NCI-H2196 treated with DMSO at 0.1 percent for 48 hours (cell line): Measurements from ENCODE around the gene SMC3.

Experiments
- DNase-seq: peaks from one replicate; lab custom pipeline; 2025; ENCODE audit not compliant: unreplicated experiment; lab: John Stamatoyannopoulos, UW

The SMC3 gene

DNA sequence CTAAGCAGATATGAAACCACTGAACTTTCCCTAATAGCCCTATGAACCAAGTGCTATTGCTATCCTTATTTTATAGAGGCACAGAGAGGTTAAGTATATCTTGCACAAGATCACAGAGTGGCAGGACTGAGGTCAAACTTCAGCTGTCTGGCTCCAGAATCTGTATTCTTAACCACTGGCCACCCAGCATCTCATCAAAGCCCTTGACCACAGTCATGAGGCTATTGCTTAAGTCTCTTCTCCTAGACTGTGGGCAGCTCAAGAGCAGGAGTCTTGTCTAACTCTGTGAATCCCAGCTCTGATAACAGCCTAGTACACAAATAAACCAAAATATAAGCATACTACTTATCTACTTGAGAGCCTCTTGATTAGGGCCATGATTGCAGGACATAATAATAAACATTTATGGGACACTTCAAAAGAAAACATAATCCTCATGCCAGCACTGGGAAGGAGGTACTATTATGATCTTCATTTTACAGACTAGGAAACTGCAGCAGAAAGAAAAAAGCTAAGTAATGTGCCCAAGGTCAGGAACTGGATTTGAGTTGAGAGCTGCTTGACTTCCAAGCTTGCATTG, 22.4 kb upstream of the SMC3 start:
- no peak for DNase-seq

DNA sequence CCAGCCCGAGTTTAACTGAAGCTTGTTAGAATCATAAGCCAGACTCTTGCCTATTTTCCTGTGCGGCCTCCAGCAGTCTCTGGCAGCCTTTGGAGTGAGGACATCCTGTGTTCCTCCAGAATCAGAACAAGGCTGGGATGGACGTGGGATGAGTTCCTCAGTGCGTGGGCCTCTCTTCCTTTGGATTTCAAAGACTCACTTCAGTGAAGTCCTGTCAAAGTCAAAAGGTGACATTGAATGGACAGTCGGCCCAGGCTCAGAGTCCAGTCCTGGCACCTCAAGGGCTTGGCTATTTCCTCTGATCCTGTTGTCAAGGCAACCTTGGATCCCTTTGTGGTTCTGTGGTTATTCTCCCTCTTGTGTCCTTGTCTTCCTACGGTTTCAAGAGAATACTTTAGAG, 21.4 kb upstream of the SMC3 start:
- DNase-seq, result no peak

DNA sequence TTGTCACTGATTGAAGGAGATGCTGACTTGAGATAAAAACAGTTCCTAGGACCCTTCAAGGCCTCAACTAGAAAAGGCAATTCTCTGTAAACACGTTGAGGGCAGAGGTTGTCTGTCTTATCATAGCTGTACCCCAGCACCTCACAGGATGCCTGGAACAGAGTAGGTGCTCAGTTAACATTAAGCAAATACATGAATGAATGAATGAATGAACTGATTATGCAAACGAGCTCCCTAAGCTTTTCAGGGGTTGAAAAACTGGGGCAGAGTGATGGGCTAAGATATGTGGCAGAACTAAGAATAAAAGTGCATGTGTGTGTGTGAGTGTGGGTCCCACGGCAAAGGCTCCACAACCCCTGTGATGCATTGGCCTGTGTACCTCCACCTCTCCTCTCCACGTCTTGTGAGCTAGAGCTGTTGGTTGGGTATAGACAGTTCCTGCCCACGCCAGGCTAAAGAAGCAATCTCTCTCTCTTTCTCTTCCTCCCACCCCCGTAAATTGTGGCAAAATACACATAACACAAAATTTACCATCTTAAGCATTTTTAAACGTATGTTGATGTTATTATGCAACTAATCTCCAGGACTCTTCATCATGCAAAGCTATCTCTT, 20.9 kb upstream of the SMC3 start:
- no peak for DNase-seq

DNA sequence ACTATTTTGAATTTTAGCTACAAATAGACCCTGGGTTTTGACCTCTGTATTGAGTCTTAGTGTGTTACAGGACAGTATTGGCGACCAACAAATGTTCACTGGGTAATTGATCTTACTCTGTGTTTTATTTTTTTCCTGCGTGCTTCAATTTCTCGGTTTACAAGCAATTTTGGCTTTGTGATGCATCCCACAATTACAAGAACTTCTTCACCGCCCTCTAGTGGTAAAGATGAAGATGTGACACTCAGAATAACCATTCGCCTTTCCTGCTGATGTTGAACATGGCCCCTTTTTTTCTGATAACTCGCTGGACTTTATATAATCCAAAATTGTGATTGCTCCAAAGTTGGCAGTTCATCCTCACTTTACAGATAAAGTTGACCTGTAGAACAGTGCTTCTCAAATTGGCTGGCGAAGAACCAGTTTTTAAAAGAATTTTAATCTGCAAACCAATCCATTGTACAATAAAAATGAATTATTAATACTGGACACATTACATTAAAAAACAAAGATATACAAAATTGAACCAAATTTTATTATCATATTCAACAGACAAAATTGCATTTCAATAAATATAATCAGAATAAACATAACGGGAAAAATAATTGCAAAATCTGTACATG, 20.2 kb upstream of the SMC3 start:
- DNase-seq, result peak; percentile 9

DNA sequence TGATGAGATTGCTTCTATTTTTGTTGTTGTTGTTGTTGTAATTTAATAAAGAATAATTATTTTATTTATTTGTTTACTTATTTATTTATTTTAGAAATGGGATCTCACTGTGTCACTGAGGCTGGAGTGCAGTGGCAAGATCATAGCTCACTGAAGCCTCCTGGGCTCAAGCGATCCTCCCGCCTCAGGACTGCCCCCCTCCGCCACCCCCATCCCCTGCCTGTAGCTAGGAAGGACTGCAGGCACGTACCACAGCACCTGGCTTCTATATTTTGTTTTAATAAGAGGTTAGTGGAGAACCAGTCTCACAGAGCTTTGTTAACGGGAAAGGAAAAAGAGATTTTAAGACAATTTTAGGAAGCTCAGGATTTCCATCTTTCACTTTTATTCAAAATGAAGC, 19.5 kb upstream of the SMC3 start:
- no peak for DNase-seq

DNA sequence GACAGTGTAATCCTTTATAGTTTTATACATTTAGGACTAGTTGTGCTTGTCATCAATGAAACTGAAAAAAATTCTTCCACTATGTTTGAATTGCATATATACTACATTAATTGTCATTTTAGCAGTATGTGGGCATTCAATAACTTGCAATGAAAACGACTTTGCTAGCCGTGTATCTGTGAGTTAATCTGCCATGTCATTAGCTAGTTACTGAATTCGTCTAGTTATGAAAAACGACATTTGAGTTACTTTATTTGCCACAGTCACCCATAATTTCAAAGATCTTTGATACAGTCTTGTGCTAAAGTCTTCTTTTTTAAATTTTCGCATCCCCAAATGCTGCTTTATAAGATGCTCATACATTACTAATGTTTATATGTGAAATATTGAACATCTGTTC, 18.3 kb upstream of the SMC3 start:
- no peak for DNase-seq

DNA sequence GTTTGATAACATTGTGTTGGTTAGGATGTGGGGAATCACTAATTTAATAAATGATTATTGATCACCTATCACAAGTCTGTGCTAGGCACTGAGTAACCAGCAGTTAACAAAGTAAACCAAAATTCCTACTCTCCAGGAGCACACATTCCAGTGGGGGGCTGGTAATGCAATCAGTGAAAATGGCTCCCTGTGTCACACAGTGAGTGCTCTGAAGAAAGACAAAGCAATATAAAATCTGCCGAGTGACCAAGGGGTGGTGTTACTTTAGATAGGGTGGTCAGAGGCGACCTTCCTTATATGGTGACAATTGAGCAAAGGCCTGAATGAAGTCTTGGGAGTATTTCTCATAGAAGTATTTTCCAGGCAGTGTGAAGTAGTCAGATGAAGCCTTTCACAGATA, 13.6 kb upstream of the SMC3 start:
- DNase-seq, result no peak

DNA sequence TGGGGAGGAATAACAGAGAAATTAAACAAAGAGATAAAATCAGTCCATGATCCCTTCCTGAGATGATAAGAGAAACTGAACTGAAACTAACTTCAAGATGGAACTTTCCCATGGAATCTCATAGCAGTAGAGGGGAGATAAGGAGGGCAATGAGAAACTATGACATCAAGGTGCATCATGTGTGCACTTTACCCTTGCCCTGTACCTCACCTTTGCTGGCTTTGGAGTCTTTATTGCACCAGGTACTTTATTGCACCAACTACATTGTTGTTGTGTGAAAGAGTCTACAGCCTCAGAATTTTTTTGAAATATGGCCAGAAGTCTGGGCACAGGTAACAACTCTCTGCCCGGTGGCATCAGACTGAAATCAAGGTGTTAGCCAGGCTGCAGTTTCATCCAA, 11.2 kb upstream of the SMC3 start:
- no peak for DNase-seq

DNA sequence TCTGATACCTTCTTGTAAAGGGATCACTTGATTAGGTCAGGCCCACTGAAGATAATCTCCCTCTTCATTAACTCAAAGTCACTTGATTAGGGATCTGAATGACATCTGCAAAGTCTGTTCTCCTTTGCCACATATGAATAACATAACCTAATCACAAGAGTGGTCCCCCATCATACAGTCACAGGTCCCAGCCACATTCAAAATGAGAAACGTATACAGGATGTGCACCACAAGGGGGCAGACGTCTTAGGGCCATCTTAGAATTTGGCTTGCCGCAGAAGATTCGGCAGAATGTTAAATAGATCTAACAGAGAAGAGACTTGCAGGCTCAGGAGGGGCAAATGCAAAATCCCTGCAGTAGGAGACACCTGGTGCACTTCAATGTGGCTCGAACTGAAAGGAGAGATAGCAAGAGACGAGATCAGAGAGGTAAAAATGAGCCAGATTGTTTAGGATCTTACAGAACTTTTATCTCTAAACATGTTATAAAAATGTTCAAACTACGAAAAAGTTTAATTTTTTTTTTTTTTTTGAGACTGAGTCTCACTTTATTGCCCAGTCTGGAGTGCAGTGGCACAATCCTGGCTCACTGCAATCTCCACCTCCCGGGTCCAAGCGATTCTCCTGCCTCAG, 10.4 kb upstream of the SMC3 start:
- DNase-seq, result no peak

DNA sequence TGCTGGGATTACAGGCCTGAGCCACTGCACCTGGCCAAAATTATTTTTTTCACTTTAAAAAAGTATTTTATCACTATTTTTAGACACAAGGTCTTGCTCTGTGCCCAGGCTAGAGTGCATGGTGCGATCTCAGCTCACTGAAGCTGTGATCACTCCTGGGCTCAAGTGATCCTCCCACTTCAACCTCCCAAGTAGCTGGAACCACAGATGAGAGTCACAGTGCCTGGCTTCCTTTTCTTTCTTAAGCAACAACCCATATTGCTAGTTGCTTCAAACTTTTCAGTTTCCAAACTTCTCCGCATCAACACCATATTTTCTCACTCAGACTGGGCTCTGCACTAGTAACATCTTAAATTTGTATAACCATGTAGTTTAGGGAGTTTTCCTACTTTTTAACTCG, 9.5 kb upstream of the SMC3 start:
- no peak for DNase-seq

DNA sequence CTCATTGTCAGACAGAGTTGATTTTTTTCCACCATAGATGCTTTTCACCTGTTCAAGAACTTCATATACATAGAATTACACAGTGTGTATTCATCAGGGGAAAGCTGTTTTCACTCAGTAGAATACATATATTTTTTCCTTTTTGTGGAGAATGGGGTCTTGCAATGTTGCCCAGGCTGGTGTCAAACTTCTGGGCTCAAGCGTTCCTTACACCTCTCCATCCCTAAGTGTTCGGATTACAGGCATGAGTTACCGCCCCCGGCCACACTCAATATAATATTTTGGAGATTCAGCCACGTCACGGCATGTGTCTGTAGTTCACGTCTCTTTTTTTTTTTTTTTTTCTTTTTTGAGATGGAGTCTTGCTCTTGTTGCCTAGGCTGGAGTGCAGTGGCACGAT, 7.5 kb upstream of the SMC3 start:
- DNase-seq, result no peak

DNA sequence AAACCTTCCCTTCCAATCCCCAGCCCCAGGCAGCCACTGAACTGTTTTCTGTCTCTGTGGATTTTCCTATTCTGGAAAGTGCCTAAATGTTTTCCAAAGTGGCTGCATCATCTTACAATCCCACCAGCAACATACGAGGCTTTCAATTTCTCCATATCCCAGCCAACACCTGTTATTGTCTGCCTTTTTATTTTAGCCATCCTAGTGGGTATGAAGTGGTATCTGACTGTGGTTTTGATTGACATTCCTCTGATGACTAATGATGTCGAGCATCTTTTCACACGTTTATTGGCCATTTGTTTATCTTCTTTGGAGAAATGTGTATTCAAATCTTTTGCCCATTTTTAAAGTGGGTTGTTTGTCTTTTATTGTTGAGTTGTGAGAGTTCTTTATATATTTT, 6.2 kb upstream of the SMC3 start:
- DNase-seq, result no peak

DNA sequence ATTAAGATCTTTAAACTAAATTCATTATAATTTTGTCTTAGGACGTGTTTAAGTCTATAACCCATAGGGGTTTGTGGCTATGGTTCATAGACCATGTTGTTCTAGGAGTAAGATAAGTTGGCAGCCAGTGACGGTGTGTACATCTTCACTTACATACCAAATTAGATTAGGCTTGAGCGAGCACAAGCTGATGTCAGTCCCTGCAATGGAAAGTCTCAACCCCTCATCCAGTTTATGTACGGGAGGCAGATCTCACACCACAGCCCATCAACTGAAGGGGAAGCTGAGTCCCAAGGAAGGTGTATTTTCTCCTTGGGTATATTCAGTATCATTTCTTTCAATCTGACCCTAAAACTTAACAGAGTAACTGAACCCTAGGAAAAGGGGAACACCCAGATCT, 5.1 kb upstream of the SMC3 start:
- no peak for DNase-seq

DNA sequence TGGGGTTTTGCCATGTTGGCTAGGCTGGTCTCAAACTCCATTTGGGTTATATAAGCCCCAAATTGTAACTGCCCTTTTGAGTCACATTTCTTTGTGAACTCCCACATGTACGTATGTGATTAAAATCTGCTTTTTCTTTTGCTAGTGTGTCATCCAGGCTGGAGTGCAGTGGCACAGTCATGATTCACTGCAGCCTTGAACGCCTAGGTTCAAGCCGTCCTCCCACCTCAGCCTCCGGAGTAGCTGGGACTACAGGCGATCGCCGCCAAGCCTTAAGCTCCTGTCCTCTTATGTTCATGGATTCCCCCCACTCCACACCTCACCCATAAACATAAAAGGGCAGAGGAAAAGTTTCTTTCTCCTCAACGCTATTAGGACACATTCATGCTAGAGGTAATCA, 4.4 kb upstream of the SMC3 start:
- no peak for DNase-seq

DNA sequence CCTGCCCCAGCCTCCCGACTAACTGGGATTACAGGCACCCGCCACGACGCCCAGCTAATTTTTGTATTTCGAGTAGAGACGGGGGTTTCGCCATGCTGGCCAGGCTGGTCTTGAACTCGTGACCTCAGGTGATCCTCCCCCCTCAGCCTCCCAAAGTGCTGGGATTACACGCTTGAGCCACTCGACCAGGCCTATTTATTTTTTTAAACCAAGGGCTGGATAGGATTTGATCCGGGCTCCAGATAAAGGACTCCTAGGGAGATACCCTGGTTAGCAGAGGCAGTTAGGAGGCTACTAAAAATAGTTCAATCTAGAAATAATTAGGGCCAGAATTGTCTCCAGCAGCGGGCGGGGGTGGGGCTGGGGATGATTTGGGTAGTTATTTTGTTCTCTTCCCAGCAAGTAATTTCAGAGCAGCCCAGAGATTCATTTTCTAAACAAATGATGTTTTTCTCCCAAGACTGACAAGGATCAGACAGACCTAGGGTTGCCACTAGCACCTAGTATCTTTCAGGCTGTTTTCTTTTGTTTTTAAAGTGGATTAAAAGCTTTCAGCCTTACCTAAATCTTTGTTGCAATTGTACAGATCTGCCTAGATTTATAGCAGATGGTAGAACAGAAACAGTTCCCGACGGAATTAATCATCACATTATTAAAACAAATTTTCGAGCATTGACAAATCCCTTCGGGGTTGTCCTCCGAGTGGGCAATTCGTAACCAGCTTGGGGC, 859 bp upstream of the SMC3 start:
- DNase-seq, result no peak

DNA sequence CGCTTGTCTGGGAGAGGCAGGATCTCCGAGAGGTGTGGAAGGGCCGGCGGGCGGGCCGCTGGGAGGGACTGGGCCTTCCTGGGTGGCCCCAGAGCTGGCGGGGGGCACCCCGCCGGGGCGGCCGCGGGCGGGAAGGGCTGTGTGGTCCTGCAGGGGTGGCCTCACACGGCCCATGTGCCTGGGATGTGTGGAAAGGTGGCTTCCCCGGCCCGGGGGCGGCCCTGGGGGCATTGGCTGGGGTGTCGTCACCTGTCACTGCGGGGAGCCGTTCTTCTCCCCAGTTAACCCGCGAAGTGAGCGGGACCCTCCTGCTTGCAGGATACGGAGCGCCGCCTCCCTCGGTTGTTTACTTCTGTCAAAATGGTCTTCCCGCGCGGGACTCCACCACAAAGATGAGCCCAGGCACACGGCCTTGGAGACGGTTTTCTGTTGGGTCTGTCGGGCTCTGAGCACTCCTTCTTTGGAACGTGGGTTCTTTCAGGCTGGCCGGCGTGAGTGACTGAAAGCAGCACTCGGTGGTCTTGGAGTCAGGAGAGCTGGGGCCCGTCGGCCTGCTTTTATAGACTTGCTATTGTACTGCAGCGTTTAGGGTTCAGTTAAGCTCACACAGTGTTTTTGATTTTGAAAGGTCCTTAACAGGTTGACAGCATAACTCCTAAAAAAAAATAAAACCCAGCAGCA, 700 bp downstream of the SMC3 start:
- no peak for DNase-seq

DNA sequence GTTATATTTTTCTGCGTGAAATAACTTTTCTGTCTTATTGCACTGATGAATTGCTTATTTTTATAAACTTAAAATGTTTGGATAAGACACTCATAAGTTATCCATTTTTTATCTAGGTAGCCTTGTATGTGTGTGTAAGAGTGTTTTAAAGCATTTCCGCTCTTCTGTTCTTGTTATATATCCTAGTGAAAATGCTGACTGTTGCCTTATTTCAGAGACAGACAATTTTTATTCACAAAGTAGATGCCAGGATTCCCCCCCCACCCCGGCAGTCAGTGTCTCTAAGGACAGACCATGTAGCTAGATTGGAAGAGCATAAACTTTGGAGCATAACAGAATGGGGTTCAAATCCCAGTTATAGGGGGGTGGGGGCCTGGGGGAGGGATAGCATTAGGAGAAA, 1.6 kb downstream of the SMC3 start:
- no peak for DNase-seq

DNA sequence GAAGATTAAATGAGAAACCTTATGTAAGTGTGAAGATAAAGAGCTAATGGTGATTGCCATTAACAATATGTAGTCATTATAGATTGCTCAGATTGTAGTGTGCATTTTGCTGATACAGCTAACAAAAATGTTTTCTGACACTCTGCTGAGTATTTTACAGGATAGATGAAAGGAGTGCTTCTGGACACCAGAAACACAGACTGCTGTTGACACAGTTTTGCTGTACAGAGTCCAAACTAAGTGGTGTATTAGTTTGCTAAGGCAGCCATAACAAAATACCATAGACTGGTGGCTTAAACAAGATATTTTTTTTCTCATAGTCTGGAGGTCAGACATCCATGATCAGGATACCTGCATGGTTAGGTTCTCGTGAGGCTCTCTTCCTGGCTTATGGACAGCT, 2.2 kb downstream of the SMC3 start:
- no peak for DNase-seq

DNA sequence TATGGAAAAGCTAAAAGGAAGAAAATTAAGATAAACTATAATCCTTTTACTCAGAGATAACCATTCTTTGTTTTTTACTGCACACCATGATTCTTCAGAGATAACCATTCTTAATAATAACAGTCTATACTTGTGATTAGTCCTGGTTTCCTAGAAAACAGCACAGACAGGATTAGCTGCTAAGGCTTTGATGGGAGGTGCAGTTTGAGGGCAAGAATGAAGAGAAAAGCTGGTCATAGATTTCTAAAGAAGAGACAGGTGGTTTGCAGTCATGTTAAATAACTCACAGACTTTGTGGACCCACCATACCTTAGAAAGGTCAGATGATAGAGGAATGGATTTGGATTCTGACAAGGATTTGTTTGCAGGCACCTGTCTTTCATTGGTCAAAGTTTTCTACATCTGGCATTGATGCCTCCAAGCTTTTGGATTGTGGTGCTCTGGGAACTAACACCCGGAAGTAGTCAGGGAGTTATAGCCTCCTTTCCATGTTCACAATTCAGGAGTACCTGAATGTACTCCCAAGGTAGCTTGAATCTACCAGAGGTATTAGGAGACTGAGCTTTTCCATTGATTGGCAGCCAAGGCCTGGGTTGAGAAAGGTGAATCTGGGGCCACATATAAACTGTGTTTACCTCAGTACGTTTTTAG, 3.7 kb downstream of the SMC3 start:
- no peak for DNase-seq

DNA sequence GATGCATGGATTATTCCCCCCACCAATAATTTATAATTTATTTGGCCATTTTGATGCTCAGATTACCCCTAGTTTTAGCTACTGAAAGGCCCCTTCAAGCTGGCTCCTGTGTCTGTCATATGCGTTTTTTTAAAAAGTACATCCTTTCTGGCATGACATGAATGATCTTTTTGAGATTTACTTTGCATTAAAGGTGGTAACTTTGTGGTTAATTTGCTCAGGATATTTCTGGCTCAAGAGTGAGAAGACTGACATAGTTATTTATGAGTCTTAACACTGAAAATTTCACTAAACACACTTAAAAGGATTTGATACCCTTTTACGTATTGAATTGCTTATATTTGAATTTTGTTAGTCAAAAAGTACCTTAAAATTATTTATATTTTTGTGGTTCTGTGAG, 5.4 kb downstream of the SMC3 start:
- no peak for DNase-seq

DNA sequence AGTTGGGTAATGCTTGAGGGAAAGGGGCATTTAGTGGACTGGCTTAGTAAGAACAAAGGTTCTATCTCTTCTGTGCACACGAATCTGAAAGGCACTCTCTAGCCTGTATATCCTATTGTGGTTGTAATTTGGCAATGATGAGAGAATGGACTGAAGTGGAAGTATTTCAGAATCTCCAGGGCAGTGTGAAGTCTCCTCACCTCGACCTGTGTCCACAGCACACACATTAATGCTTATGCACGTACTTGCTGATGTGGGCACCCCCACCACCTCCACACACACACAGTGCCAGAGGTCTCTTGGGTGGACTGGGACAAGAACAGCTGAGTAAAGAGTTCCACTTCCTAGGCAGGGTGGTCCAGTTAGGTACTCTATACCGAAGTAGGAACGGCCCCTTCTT, 6.9 kb downstream of the SMC3 start:
- DNase-seq, result no peak
